H1 (cell line): ENCODE measurements around the gene ZBTB24. TPM values are rescaled to one million over a fixed set of nuclear protein-coding genes. Genes with fewer than 3 reads are reported as not detected.

ENCODE experiments used
- CTCF ChIA-PET: fragments of 300-600 bp; sonication (Branson Sonifier 250); formaldehyde crosslinking; loops from one replicate; lab custom pipeline; 2021; ENCODE audit not compliant: partially characterized antibody; lab: Charles Lee
- POLR2A ChIA-PET: fragments of 300-600 bp; sonication (Branson Sonifier 250); formaldehyde crosslinking; loops from one replicate; lab custom pipeline; 2021; ENCODE audit warnings: inconsistent platforms; ENCODE audit not compliant: partially characterized antibody; lab: Charles Lee
- DNase-seq, 2 experiments: peaks; one replicate each; pipeline versions ENCODE4 v3.0.0 to v3.0.0-alpha.2; 2010 to 2022; ENCODE audit warnings: low spot score in 2 of 2, low read depth in 1 of 2, mixed read lengths in 1 of 2
- FAIRE-seq: peaks from 2 replicates; lab custom pipeline; 2011; peaks lifted over from hg19 to GRCh38; lab: Jason Lieb, UNC
- H2AFZ ChIP-seq: 2 replicates; pipeline ENCODE4 v1.8.1; 2012; ENCODE audit warnings: low read length, inconsistent platforms
- H2AK5ac ChIP-seq: 2 replicates; pipeline ENCODE4 v1.6.1; 2013; ENCODE audit warnings: low read depth, low read length
- H2BK120ac ChIP-seq: replicated peaks from 2 replicates; pipeline ENCODE3; 2013; ENCODE audit warnings: low read depth, low read length, inconsistent platforms
- H2BK12ac ChIP-seq: 2 replicates; pipeline ENCODE4 v1.6.1; 2013; ENCODE audit warnings: low read depth, low read length
- H2BK15ac ChIP-seq: 2 replicates; pipeline ENCODE4 v1.6.1; 2013; ENCODE audit warnings: low read length
- H2BK20ac ChIP-seq: 2 replicates; pipeline ENCODE4 v1.6.1; 2013; ENCODE audit warnings: low read length
- H2BK5ac ChIP-seq: 2 replicates; pipeline ENCODE4 v1.6.1; 2013; ENCODE audit warnings: low read depth, low read length
- H3K14ac ChIP-seq: 2 replicates; pipeline ENCODE4 v1.6.1; 2013; ENCODE audit warnings: inconsistent platforms; ENCODE audit not compliant: insufficient read length
- H3K18ac ChIP-seq: 2 replicates; pipeline ENCODE4 v1.6.1; 2013; ENCODE audit warnings: low read length; ENCODE audit errors: extremely low read depth
- H3K23ac ChIP-seq: 2 replicates; pipeline ENCODE4 v1.6.1; 2013; ENCODE audit warnings: inconsistent platforms; ENCODE audit not compliant: insufficient read length
- H3K23me2 ChIP-seq: 2 replicates; pipeline ENCODE4 v1.6.1; 2013; ENCODE audit warnings: low read depth, low read length
- H3K27ac ChIP-seq: 2 replicates; pipeline ENCODE4 v1.6.1; 2011; ENCODE audit warnings: low read depth, low read length, inconsistent platforms
- H3K27me3 ChIP-seq, 4 experiments: replicated peaks in 1 of 4; 1 replicate in 1 of 4; 2 replicates in 3 of 4; pipeline versions ENCODE4 v1.6.1 to v1.8.1; 2011 to 2013; ENCODE audit warnings: low read length in 3 of 4, mild to moderate bottlenecking in 3 of 4, inconsistent platforms in 2 of 4, mixed read lengths in 2 of 4, moderate library complexity in 1 of 4; ENCODE audit not compliant: control insufficient read depth in 3 of 4, insufficient read depth in 3 of 4; ENCODE audit errors: extremely low read depth in 1 of 4
- H3K36me3 ChIP-seq, 4 experiments: 2 replicates each; pipeline versions ENCODE4 v1.6.1 to v1.8.1; 2011 to 2013; ENCODE audit warnings: mild to moderate bottlenecking in 4 of 4, low read length in 3 of 4, moderate library complexity in 2 of 4, control low read depth in 1 of 4, inconsistent platforms in 1 of 4; ENCODE audit not compliant: insufficient read depth in 4 of 4, control insufficient read depth in 2 of 4
- H3K4ac ChIP-seq: replicated peaks from 2 replicates; pipeline ENCODE3; 2013; ENCODE audit warnings: low read length, low read depth, mixed read lengths, inconsistent platforms; ENCODE audit not compliant: insufficient read length
- H3K4me1 ChIP-seq, 4 experiments: replicated peaks in 1 of 4; 1 replicate in 1 of 4; 2 replicates in 3 of 4; pipeline versions ENCODE4 v1.6.1 to v1.8.1; 2011 to 2013; ENCODE audit warnings: low read length in 3 of 4, inconsistent platforms in 2 of 4, mixed read lengths in 1 of 4; ENCODE audit not compliant: insufficient read depth in 4 of 4, control insufficient read depth in 3 of 4
- H3K4me2 ChIP-seq, 2 experiments: 2 replicates each; pipeline versions ENCODE4 v1.6.1 to v1.8.1; 2011 to 2013; ENCODE audit warnings: low read depth in 2 of 2, low read length in 2 of 2, control low read depth in 1 of 2, inconsistent platforms in 1 of 2, mild to moderate bottlenecking in 1 of 2; ENCODE audit not compliant: insufficient read depth in 1 of 2
- H3K4me3 ChIP-seq, 4 experiments: fragments of 200-600, 300-600 bp in 1 of 4; sonication (generic), shearing (Covaris generic), sonication (Bioruptor Twin) in 1 of 4; 2 replicates each; pipeline versions ENCODE4 v1.5.1 to v1.8.1; 2011 to 2016; ENCODE audit warnings: low read length in 4 of 4, low read depth in 3 of 4, control low read depth in 2 of 4, inconsistent platforms in 2 of 4, mild to moderate bottlenecking in 2 of 4, mixed read lengths in 1 of 4, moderate library complexity in 1 of 4; ENCODE audit not compliant: insufficient read depth in 2 of 4; ENCODE audit errors: extremely low read depth in 1 of 4
- H3K56ac ChIP-seq: replicated peaks from 2 replicates; pipeline ENCODE3; 2013; ENCODE audit warnings: low read depth, mild to moderate bottlenecking, mixed read lengths, low read length, inconsistent platforms; ENCODE audit not compliant: insufficient read length
- H3K79me1 ChIP-seq: 2 replicates; pipeline ENCODE4 v1.6.1; 2013; ENCODE audit warnings: low read depth, low read length, control low read depth
- H3K79me2 ChIP-seq, 2 experiments: 2 replicates each; pipeline versions ENCODE4 v1.6.1 to v1.8.1; 2012 to 2013; ENCODE audit warnings: low read length in 2 of 2, mild to moderate bottlenecking in 2 of 2, inconsistent platforms in 1 of 2; ENCODE audit not compliant: insufficient read depth in 2 of 2, control insufficient read depth in 1 of 2
- H3K9ac ChIP-seq, 4 experiments: replicated peaks in 1 of 4; 1 replicate in 1 of 4; 2 replicates in 3 of 4; pipeline versions ENCODE4 v1.6.1 to v1.8.1; 2011 to 2013; ENCODE audit warnings: low read depth in 3 of 4, low read length in 3 of 4, control low read depth in 2 of 4, mild to moderate bottlenecking in 2 of 4, moderate library complexity in 2 of 4, inconsistent platforms in 1 of 4; ENCODE audit errors: extremely low read depth in 1 of 4
- H3K9me3 ChIP-seq, 2 experiments: 2 replicates each; pipeline versions ENCODE4 v1.6.1 to v1.8.1; 2012 to 2013; ENCODE audit warnings: mild to moderate bottlenecking in 2 of 2, moderate library complexity in 2 of 2, control low read depth in 1 of 2, inconsistent platforms in 1 of 2, low read depth in 1 of 2, low read length in 1 of 2, mixed read lengths in 1 of 2; ENCODE audit not compliant: insufficient read depth in 2 of 2
- H4K20me1 ChIP-seq, 2 experiments: replicated peaks in 1 of 2; 2 replicates each; pipeline versions ENCODE3 to v1.8.1; 2011 to 2013; ENCODE audit warnings: inconsistent platforms in 2 of 2, low read length in 2 of 2, mild to moderate bottlenecking in 1 of 2; ENCODE audit not compliant: insufficient read depth in 2 of 2, control insufficient read depth in 1 of 2
- H4K5ac ChIP-seq: 2 replicates; pipeline ENCODE4 v1.6.1; 2013; ENCODE audit warnings: low read length, low read depth, mixed read lengths, inconsistent platforms; ENCODE audit not compliant: insufficient read length
- H4K8ac ChIP-seq: 2 replicates; pipeline ENCODE4 v1.8.0; 2013; ENCODE audit warnings: mild to moderate bottlenecking, moderate library complexity, low read length, inconsistent platforms; ENCODE audit not compliant: insufficient read depth; ENCODE audit errors: extremely low read depth
- H4K91ac ChIP-seq: replicated peaks from 2 replicates; pipeline ENCODE3; 2013; ENCODE audit warnings: low read length, mixed read lengths, inconsistent platforms; ENCODE audit not compliant: insufficient read length
- CEBPB ChIP-seq: IDR thresholded peaks from 2 replicates; pipeline ENCODE4 v1.6.1; 2012; ENCODE audit warnings: low read depth, low read length
- MAX ChIP-seq: IDR thresholded peaks from 2 replicates; pipeline ENCODE4 v1.6.1; 2012; ENCODE audit warnings: inconsistent platforms
- RBBP5 ChIP-seq: IDR thresholded peaks from 2 replicates; pipeline ENCODE4 v1.7.1; 2012; ENCODE audit warnings: low read depth, mild to moderate bottlenecking, inconsistent platforms, low read length, moderate library complexity, borderline replicate concordance
- RNF2 ChIP-seq: fragments of 200-900, 300-1000 bp; sonication (generic); IDR thresholded peaks from 2 replicates; pipeline ENCODE4 v1.7.1; 2016; ENCODE audit warnings: borderline replicate concordance, low read depth, mild to moderate bottlenecking, antibody characterized with exemption, low read length; ENCODE audit not compliant: poor library complexity, severe bottlenecking; ENCODE audit errors: missing control alignments
- SP4 ChIP-seq: IDR thresholded peaks from 2 replicates; pipeline ENCODE4 v1.6.1; 2012; ENCODE audit warnings: low read length, inconsistent platforms
- WGBS, 2 experiments: shearing (Covaris generic) in 1 of 2; methylation state at CpG; one replicate each; pipeline versions ENCODE4 v1.1.6 to v1.1.7; 2013 to 2015; ENCODE audit warnings: low lambda C conversion rate in 2 of 2, mixed read lengths in 2 of 2, inconsistent platforms in 1 of 2, low coverage in 1 of 2, missing lambda C conversion rate in 1 of 2; ENCODE audit not compliant: insufficient replicate concordance in 2 of 2, insufficient coverage in 1 of 2, insufficient read length in 1 of 2; ENCODE audit errors: extremely low coverage in 1 of 2, missing lambda C conversion rate in 1 of 2; 5-methylcytosine and 5-hydroxymethylcytosine counted together
- polyA plus RNA-seq, 7 experiments: library from polyadenylated mRNA; depleted of rRNA in 3 of 7; stranded (reverse) in 5 of 7; unstranded in 2 of 7; fragments of >200 nt in 5 of 7; fragments of 200-250 nt in 2 of 7; gene quantifications; 1 replicate in 5 of 7; 2 replicates in 1 of 7; 4 replicates in 1 of 7; pipeline versions ENCODE4 v1.2.1 to v1.2.3, GENCODE V29; 2011 to 2013; ENCODE audit warnings: missing spikeins in 2 of 7, mixed read lengths in 2 of 7
- total RNA-seq: library from RNA; stranded (reverse); fragmentation: NEBNext Ultra II Directional; extraction: Animal tissue kit (Norgen Biotek cat#: 25700); gene quantifications from 2 replicates; pipeline ENCODE4 v1.2.1, GENCODE V29; 2021

ZBTB24 gene
- total and polyA plus RNA-seq, 2 of the 8 experiments (the other 6 are each of a cell fraction or from before 2014, with no cell fraction given): 7.5 to 21.0 TPM

GRCh38 chr6:109498052-109498451 lies 15.0 kb upstream of the ZBTB24 start:
- no peak for TF ChIP-seq SP4
- TF ChIP-seq MAX: no peak
- no peak for TF ChIP-seq RNF2
- no peak for TF ChIP-seq RBBP5
- no peak for TF ChIP-seq CEBPB
- no peak overlapping the region for H2AK5ac ChIP-seq
- H2AFZ ChIP-seq: no peak overlapping the region
- no peak overlapping the region for H2BK12ac ChIP-seq
- no peaks in the 10 kb centered on the region for H3K9me3 ChIP-seq
- no peak overlapping the region for H4K8ac ChIP-seq
- H3K36me3 ChIP-seq: no peaks in the 10 kb centered on the region
- peaks cover 5 to 12% (median 9%) of the 10 kb centered on the region in 4 experiments for H3K4me1 ChIP-seq
- no peak overlapping the region for H2BK5ac ChIP-seq
- H2BK120ac ChIP-seq: no peak overlapping the region
- DNase-seq: no peak
- H3K27ac ChIP-seq: no peak overlapping the region
- no peak overlapping the region for H3K23ac ChIP-seq
- no peak overlapping the region for H3K9ac ChIP-seq
- no peak for FAIRE-seq
- no peak overlapping the region for H4K5ac ChIP-seq
- H2BK15ac ChIP-seq: no peak overlapping the region
- no peaks in the 10 kb centered on the region; the same call in 1 of the 2 replicates for H3K23me2 ChIP-seq
- no peak overlapping the region for H3K4me2 ChIP-seq
- ChIA-PET CTCF (no interaction called here), POLR2A (interaction anchor here (1.0 kb wide), 1 partner anchor 43 kb away, joined by 3 read pairs; the partner anchor contains the start of gene MICAL1)
- no peak overlapping the region for H3K4me3 ChIP-seq
- H2BK20ac ChIP-seq: no peak overlapping the region
- no peaks in the 10 kb centered on the region for H3K79me2 ChIP-seq
- WGBS, 2 experiments: 54% methylated on average over 4 of the region's 4 CpGs; no CpG with 5 or more reads in 1 of the 2 experiments
- H3K14ac ChIP-seq: no peak overlapping the region
- H3K18ac ChIP-seq: no peak overlapping the region
- H3K56ac ChIP-seq: no peak overlapping the region
- no peaks in the 10 kb centered on the region for H3K27me3 ChIP-seq
- H3K79me1 ChIP-seq: no peaks in the 10 kb centered on the region
- no peaks in the 10 kb centered on the region for H4K20me1 ChIP-seq
- no peak overlapping the region for H4K91ac ChIP-seq
- no peak overlapping the region for H3K4ac ChIP-seq
